Stimulated activated naive CD8-positive, alpha-beta T cell treated with anti-CD3 and anti-CD28 coated beads, Interleukin-15, Interleukin-2, amounts not matched to agents 100 U/mL and 50 U/mL, for 24 hours (primary cell): ENCODE measurements around the gene TMEM79.
"Not testable (repeated sequence)": the region's sequence is repeated elsewhere in the genome, so short reads cannot be mapped to it uniquely, and the experiment has no call there.

ENCODE experiments used
- ATAC-seq: fragments of 150-1000 bp; cut with Tn5 transposase; one replicate; pipeline ENCODE4 v1.10.0; 2021
- DNase-seq: peaks from one replicate; pipeline ENCODE4 v3.0.0; 2021

The TMEM79 gene

GRCh38 chr1:156303241-156303640, 19.1 kb downstream of the TMEM79 start:
- no peak for ATAC-seq
- no peak for DNase-seq

GRCh38 chr1:156305215-156305614, 21.1 kb downstream of the TMEM79 start:
- ATAC-seq, result no peak

GRCh38 chr1:156308078-156308477, 24.0 kb downstream of the TMEM79 start:
- DNase-seq (no peak), ATAC-seq (no peak)

More at GRCh38 chr1:156305215-156305614, 21.1 kb downstream of the TMEM79 start:
- DNase-seq, result no peak

GRCh38 chr1:156310962-156311361, 26.8 kb downstream of the TMEM79 start:
- DNase-seq (no peak), ATAC-seq (no peak)

GRCh38 chr1:156316909-156317308, 32.8 kb downstream of the TMEM79 start:
- ATAC-seq, result no peak
- no peak for DNase-seq

GRCh38 chr1:156319664-156320063, 35.5 kb downstream of the TMEM79 start:
- ATAC-seq, result no peak
- no peak for DNase-seq

GRCh38 chr1:156320560-156320959, 36.4 kb downstream of the TMEM79 start:
- ATAC-seq, result no peak
- no peak for DNase-seq

GRCh38 chr1:156323179-156323578, 39.1 kb downstream of the TMEM79 start:
- not testable (repeated sequence) for ATAC-seq, DNase-seq

- ATAC-seq (no peak), DNase-seq (peak; percentile 16)
These were observed 52.1 kb downstream of the TMEM79 start for GRCh38 chr1:156336242-156336641.

- no peak for ATAC-seq
- peak; percentile 24 for DNase-seq
These were observed 53.1 kb downstream of the TMEM79 start for GRCh38 chr1:156337052-156337887.

- ATAC-seq (no peak), DNase-seq (no peak)
These were observed 53.7 kb downstream of the TMEM79 start for GRCh38 chr1:156337888-156338179.

GRCh38 chr1:156338180-156338976, 54.3 kb downstream of the TMEM79 start, which contains the start of the genes CCT3 and TSACC:
CCT3 (minus strand) TSS chr1:156338292; CDS start chr1:156338184, 108 bp downstream.
TSACC (plus strand) TSS chr1:156338526; CDS start chr1:156339758, 1,232 bp downstream.
- ATAC-seq, result peak; percentile 96
- peak; percentile 100 for DNase-seq
